ENCODE measurements around the gene CUL9. TPM values are rescaled to one million over a fixed set of nuclear protein-coding genes. Genes with fewer than 3 reads are reported as not detected.

CUL9 gene
- total and polyA plus RNA-seq, 8 donors: 11.3 to 99.3 (median 15.1) TPM

- Histone ChIP-seq H3K4me1 (peaks cover 8 to 23% (median 23%) of the 10 kb centered on the region in 3 donors), H3K9me3 (no peaks in the 10 kb centered on the region), H3K27ac (peak overlapping the region; percentile 88 to 97 (median 94)), H3K4me3 (peak overlapping the region; percentile 68 to 97 (median 87)), H3K27me3 (no peaks in the 10 kb centered on the region), H3K36me3 (peaks cover 0 to 14% (median 0%) of the 10 kb centered on the region in 3 donors)
- peak; percentile 52 to 90 (median 71) for DNase-seq
- WGBS, 2 donors: 2 to 3% methylated on average over 46 of the region's 46 CpGs
- FAIRE-seq: no peak
- intact Hi-C loops (cut with DNase I): no loop called here
- ATAC-seq: peak in 2 of 4 donors; percentile 1 to 3
- no peak for TF ChIP-seq CTCF (IDR thresholded peaks at IDR 0.05)
Measured at GRCh38 chr6:43172104-43173007, 9.6 kb upstream of the CUL9 start.

- intact Hi-C loops (cut with DNase I): no loop called here
- DNase-seq (peak in 2 of 6 donors; percentile 34 to 35), ATAC-seq (no peak), FAIRE-seq (no peak)
- 43 to 51% methylated on average over 11 of the region's 11 CpGs for WGBS, 2 donors
- H3K4me3 ChIP-seq: peak overlapping the region in 2 of 4 donors; percentile 47 to 97
- peak overlapping the region; percentile 66 to 97 (median 86) for H3K27ac ChIP-seq
- no peak for TF ChIP-seq CTCF (IDR thresholded peaks at IDR 0.05)
- H3K36me3 ChIP-seq: peaks cover 0 to 24% (median 6%) of the 10 kb centered on the region in 3 donors
- H3K9me3 ChIP-seq: no peaks in the 10 kb centered on the region
- no peaks in the 10 kb centered on the region for H3K27me3 ChIP-seq
- H3K4me1 ChIP-seq: peaks cover 8 to 23% (median 23%) of the 10 kb centered on the region in 3 donors
Measured at GRCh38 chr6:43173591-43174262, 8.3 kb upstream of the CUL9 start.

- ATAC-seq (peak; percentile 77 to 86 (median 80)), DNase-seq (peak; percentile 89 to 99 (median 96)), FAIRE-seq (peak; percentile 75)
- Histone ChIP-seq H3K4me1 (peaks cover 8 to 23% (median 23%) of the 10 kb centered on the region in 3 donors), H3K27ac (peak overlapping the region; percentile 66 to 97 (median 86)), H3K27me3 (no peaks in the 10 kb centered on the region), H3K4me3 (peak overlapping the region in 3 of 4 donors; percentile 4 to 97 (median 47)), H3K36me3 (peaks cover 5 to 32% (median 14%) of the 10 kb centered on the region in 3 donors), H3K9me3 (no peaks in the 10 kb centered on the region)
- 1 to 2% methylated on average over 31 to 32 of the region's 32 CpGs for WGBS, 2 donors
- intact Hi-C loops (cut with DNase I): no loop called here
- TF ChIP-seq CTCF (IDR thresholded peaks at IDR 0.05): no peak
Measured at GRCh38 chr6:43174263-43175112, 7.5 kb upstream of the CUL9 start.

- FAIRE-seq (no peak), ATAC-seq (no peak), DNase-seq (no peak)
- Histone ChIP-seq H3K4me3 (no peak overlapping the region), H3K9me3 (no peaks in the 10 kb centered on the region), H3K27ac (peak overlapping the region in 1 of 4 donors; percentile 97), H3K4me1 (peaks cover 8 to 23% (median 23%) of the 10 kb centered on the region in 3 donors), H3K27me3 (no peaks in the 10 kb centered on the region), H3K36me3 (peaks cover 5 to 33% (median 15%) of the 10 kb centered on the region in 3 donors)
- intact Hi-C loops (cut with DNase I): no loop called here
- no peak for TF ChIP-seq CTCF (IDR thresholded peaks at IDR 0.05)
- 84 to 88% methylated on average over 11 of the region's 11 CpGs for WGBS, 2 donors
Measured at GRCh38 chr6:43175676-43176422, 6.1 kb upstream of the CUL9 start.
